ENCODE data around the gene SIM2.

The SIM2 gene

DNA sequence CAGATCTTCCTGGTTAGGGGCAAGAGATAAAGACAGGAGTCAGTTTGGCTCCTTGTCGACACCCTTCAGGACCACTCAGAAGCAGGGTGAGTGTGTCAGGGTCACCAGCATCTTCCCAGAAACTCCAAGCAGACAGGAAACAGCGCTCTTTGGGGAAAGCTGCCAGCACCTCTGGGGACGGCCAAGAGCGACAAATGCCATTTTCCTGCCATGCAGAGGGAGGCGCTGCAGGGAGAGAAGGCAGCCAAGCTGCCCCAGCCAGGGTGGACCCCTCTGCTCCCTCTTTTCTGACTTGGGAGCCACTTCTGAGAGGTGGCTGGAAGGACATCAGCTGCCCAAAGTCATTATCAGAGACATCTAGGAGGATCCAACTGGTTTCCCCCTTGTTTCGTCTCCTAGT lies 29.0 kb downstream of the SIM2 start:
- CTCF ChIA-PET, result no interaction called here
- TF ChIP-seq ZNF384 (IDR thresholded peaks at IDR 0.05), result no peak
- no peak for TF ChIP-seq L3MBTL2 (conservative IDR thresholded peaks at IDR 0.05)
- no peak for TF ChIP-seq LEF1 (IDR thresholded peaks at IDR 0.05; ENCODE audit: borderline replicate concordance)
- no peak for TF ChIP-seq HDGF (IDR thresholded peaks at IDR 0.05; ENCODE audit: borderline replicate concordance)
- no peak for TF ChIP-seq FOXM1 (IDR thresholded peaks at IDR 0.05; ENCODE audit: borderline replicate concordance)
- no peak for TF ChIP-seq SP1 (IDR thresholded peaks at IDR 0.05)
- no peak for TF ChIP-seq ARNT (IDR thresholded peaks at IDR 0.05)
- no peak for TF ChIP-seq ELF4 (IDR thresholded peaks at IDR 0.05)
- TF ChIP-seq SUZ12 (IDR thresholded peaks at IDR 0.05), result no peak
- TF ChIP-seq TARDBP (IDR thresholded peaks at IDR 0.05), result no peak
- TF ChIP-seq FOXA1 (IDR thresholded peaks at IDR 0.05), result no peak
- no peak for TF ChIP-seq PKNOX1 (IDR thresholded peaks at IDR 0.05)
- TF ChIP-seq FOXK2 (IDR thresholded peaks at IDR 0.05), result no peak
- no peak for TF ChIP-seq CTBP1 (IDR thresholded peaks at IDR 0.05; ENCODE audit: borderline replicate concordance)
- no peak for TF ChIP-seq NFRKB (IDR thresholded peaks at IDR 0.05)
- no peak for TF ChIP-seq BHLHE40 (IDR thresholded peaks at IDR 0.05; ENCODE audit: borderline replicate concordance)
- no peak for DNase-seq (ENCODE audit: extremely low spot score)
- POLR2A ChIA-PET, result no interaction called here

DNA sequence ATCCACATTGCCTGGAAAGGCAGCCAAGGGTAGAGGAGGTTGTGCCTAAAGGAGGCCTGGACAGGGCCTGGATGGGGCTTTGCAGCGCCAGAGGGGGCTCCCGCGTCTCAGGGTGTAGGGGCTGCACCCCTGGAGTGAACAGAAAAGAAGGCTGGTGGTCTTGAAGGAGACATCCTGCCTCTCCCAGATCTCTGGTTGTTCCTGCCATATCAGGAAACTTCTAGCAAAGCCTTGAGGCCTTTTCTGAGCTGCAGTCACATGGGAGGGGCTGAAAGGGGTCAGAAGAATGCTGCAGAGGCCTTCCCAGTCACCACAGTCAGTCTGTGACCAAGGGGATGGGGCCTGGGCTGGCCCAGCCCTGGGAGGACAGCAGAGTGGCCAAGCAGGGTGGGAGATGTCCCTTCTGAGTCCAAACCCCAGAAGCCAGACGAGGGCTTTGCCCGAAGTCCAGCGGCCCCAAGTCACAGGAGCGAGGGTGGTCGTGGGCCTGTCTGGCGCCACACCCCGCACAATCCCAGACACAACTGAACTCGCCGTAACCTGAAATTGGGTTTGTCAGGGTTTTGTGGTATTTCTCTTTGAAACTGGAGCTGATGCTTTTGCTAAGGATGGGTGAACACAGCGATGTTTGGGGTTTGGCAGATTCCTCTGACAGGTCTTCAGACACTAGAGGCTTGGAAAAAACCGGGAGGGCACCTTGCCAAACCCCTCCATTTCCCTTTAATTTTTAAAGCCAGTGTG lies 29.6 kb downstream of the SIM2 start:
- ChIA-PET CTCF (no interaction called here), POLR2A (no interaction called here)
- no peak for TF ChIP-seq BHLHE40 (IDR thresholded peaks at IDR 0.05; ENCODE audit: borderline replicate concordance)
- TF ChIP-seq FOXK2 (IDR thresholded peaks at IDR 0.05), result no peak
- TF ChIP-seq HDGF (IDR thresholded peaks at IDR 0.05; ENCODE audit: borderline replicate concordance), result no peak
- TF ChIP-seq LEF1 (IDR thresholded peaks at IDR 0.05; ENCODE audit: borderline replicate concordance), result no peak
- no peak for TF ChIP-seq FOXA1 (IDR thresholded peaks at IDR 0.05)
- no peak for TF ChIP-seq ZNF384 (IDR thresholded peaks at IDR 0.05)
- no peak for TF ChIP-seq SUZ12 (IDR thresholded peaks at IDR 0.05)
- no peak for TF ChIP-seq CTBP1 (IDR thresholded peaks at IDR 0.05; ENCODE audit: borderline replicate concordance)
- TF ChIP-seq TARDBP (IDR thresholded peaks at IDR 0.05), result no peak
- no peak for TF ChIP-seq SP1 (IDR thresholded peaks at IDR 0.05)
- TF ChIP-seq NFRKB (IDR thresholded peaks at IDR 0.05), result no peak
- TF ChIP-seq L3MBTL2 (conservative IDR thresholded peaks at IDR 0.05), result no peak
- no peak for TF ChIP-seq ARNT (IDR thresholded peaks at IDR 0.05)
- TF ChIP-seq ELF4 (IDR thresholded peaks at IDR 0.05), result no peak
- no peak for TF ChIP-seq PKNOX1 (IDR thresholded peaks at IDR 0.05)
- TF ChIP-seq FOXM1 (IDR thresholded peaks at IDR 0.05; ENCODE audit: borderline replicate concordance), result no peak
- DNase-seq (ENCODE audit: extremely low spot score), result no peak

DNA sequence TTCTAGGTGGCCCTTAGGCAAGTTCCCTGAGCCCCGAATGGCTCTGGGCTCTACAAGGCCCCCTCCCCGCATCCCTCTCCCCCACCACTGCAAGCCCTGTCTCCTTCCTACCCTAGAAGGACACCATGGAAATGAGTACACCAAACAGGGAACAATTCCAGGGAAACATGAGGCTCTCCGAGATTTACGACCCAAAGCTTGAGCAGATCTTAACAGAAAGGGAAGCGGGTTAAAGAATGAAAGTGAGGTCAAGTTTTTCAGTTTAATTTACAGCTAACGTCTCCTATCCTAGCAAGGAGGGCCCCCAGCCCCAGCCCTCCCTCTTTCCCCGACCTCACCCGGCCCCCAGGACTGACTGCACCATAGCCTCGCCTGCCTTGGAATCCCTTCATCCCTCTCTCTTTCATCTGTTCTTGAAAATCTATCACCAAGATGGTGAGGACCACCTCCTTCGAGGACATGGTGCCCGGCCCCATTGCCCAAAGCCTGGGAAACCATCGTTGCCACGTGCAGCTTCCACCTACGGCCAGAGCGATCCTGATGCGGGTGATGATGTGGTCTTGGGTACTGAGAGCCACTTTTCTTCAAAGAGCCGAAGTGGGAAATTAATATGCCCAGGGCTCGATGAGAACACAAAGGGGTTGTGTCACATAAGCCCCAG lies 30.5 kb downstream of the SIM2 start:
- ChIA-PET POLR2A (interaction anchor here (0.8 kb wide), 1 partner anchor 13 kb away, joined by 3 read pairs; no protein-coding TSS in a partner anchor), CTCF (interaction anchor here (0.7 kb wide), 1 partner anchor 15 kb away, joined by 3 read pairs; no protein-coding TSS in a partner anchor)
- DNase-seq (ENCODE audit: extremely low spot score), result no peak
- no peak for TF ChIP-seq TARDBP (IDR thresholded peaks at IDR 0.05)

DNA sequence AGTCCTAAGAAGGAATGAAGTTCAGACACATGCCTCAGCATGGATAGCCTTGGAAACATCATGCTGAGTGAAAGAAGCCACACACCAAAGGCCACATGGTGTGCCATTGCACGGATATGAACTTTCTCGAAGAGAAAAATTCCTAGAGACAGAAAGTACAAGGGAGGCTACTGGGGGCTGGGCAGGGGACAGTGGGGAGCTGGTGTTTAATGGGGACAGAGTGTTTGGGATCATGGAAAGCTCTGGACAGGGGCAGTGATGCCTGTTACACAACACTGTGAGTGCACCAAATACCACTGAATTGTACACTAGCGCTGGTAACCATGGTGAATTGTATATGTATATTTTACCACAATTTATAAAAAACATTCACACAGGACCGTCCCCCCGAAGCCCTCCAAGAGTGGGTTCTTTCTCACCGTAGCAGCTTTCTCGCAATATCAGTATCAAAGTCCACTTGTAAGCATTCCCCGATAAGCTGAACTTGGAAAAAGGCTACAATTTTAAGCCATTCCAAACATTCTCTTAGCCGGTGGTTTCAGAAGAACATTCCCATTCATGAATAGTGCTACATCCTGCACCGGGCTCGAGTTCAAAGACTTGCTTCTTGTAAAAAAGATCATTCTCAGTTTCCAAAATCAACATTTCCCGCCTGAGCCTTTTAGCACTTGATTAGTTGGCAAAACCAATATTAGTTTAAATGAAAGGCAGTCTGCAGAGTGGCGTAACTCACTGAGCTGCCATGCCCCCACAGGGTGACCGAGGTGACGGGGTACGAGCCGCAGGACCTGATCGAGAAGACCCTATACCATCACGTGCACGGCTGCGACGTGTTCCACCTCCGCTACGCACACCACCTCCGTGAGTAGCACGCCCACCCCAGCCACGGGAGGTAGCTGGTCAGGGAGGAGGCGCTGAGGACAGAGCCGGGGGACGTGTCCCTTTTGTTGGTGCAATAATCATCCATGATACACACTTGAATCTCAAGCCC lies 31.7 kb downstream of the SIM2 start:
- TF ChIP-seq SP1 (IDR thresholded peaks at IDR 0.05) (no peak), BHLHE40 (IDR thresholded peaks at IDR 0.05; ENCODE audit: borderline replicate concordance) (no peak), FOXM1 (IDR thresholded peaks at IDR 0.05; ENCODE audit: borderline replicate concordance) (no peak), CTBP1 (IDR thresholded peaks at IDR 0.05; ENCODE audit: borderline replicate concordance) (no peak), TARDBP (IDR thresholded peaks at IDR 0.05) (no peak), FOXK2 (IDR thresholded peaks at IDR 0.05) (no peak), ELF4 (IDR thresholded peaks at IDR 0.05) (no peak), HDGF (IDR thresholded peaks at IDR 0.05; ENCODE audit: borderline replicate concordance) (no peak), PKNOX1 (IDR thresholded peaks at IDR 0.05) (no peak), L3MBTL2 (conservative IDR thresholded peaks at IDR 0.05) (no peak)
- no peak for DNase-seq (ENCODE audit: extremely low spot score)
- ChIA-PET CTCF (no interaction called here), POLR2A (no interaction called here)

GRCh38 chr21:36732217-36732616 lies 33.3 kb downstream of the SIM2 start:
- CTCF ChIA-PET, result no interaction called here
- no peak for TF ChIP-seq BHLHE40 (IDR thresholded peaks at IDR 0.05; ENCODE audit: borderline replicate concordance)
- POLR2A ChIA-PET, result interaction anchor here (0.6 kb wide), 1 partner anchor 934 kb away, joined by 3 read pairs; no protein-coding TSS in a partner anchor
- no peak for DNase-seq (ENCODE audit: extremely low spot score)

Data from HEK293T (cell line).